ENCODE results near the gene KCNJ9.
A peak's percentile ranks its signal among the peaks of the same experiment; 100 is the strongest.

KCNJ9 gene

GRCh38 chr1:160064746-160065145, 16.6 kb upstream of the KCNJ9 start:
- no peak overlapping the region for H2AFZ ChIP-seq (ENCODE audit: low read length)
- no peaks in the 10 kb centered on the region for H3K79me1 ChIP-seq (ENCODE audit: low read depth, low read length)
- DNase-seq (ENCODE audit: low spot score), result no peak
- no peak overlapping the region for H2BK5ac ChIP-seq (ENCODE audit: low read length)
- H3K9ac ChIP-seq (ENCODE audit: low read depth, low read length, poor library complexity), result no peak overlapping the region
- H2AK5ac ChIP-seq (ENCODE audit: low read depth, low read length), result no peak overlapping the region
- H3K4me2 ChIP-seq (ENCODE audit: insufficient read depth, low read length, poor library complexity, severe bottlenecking), result no peak overlapping the region
- H3K27me3 ChIP-seq (ENCODE audit: control insufficient read depth in 3 of 3, insufficient read depth in 3 of 3, low read depth in 1 of 3, low read length in 3 of 3), result peaks cover 2 to 56% (median 10%) of the 10 kb centered on the region in 3 experiments
- H3K4me3 ChIP-seq (ENCODE audit: low read length in 2 of 2), result no peak overlapping the region
- no peaks in the 10 kb centered on the region for H3K36me3 ChIP-seq (replicated peaks in 1 of 2; ENCODE audit: control insufficient read depth in 2 of 2, insufficient read depth in 2 of 2, low read length in 2 of 2)
- H3K14ac ChIP-seq (ENCODE audit: low read length), result no peak overlapping the region
- no peak overlapping the region for H3K18ac ChIP-seq (ENCODE audit: low read length)
- no peak overlapping the region for H4K8ac ChIP-seq (ENCODE audit: low read depth, low read length)
- H4K91ac ChIP-seq (ENCODE audit: low read depth, low read length, poor library complexity), result no peak overlapping the region
- H3K4ac ChIP-seq (ENCODE audit: low read length), result no peak overlapping the region
- H3K27ac ChIP-seq (replicated peaks; ENCODE audit: low read length), result no peak overlapping the region
- no peak overlapping the region for H2BK12ac ChIP-seq (ENCODE audit: low read length)
- no peak overlapping the region for H3K23ac ChIP-seq (ENCODE audit: low read depth, low read length, poor library complexity)
- H2BK120ac ChIP-seq (ENCODE audit: low read depth, low read length), result no peak overlapping the region
- no peaks in the 10 kb centered on the region for H3K9me3 ChIP-seq (replicated peaks in 1 of 2; ENCODE audit: control insufficient read depth in 2 of 2, insufficient read depth in 1 of 2, low read depth in 1 of 2, low read length in 2 of 2)
- H2BK15ac ChIP-seq (ENCODE audit: low read length), result no peak overlapping the region
- WGBS, 2 donors (ENCODE audit: extremely low coverage in 2 of 2, insufficient read length in 2 of 2, insufficient replicate concordance in 1 of 2), result no CpG with 5 or more reads among the region's 3 CpGs
- H3K4me1 ChIP-seq (ENCODE audit: control insufficient read depth in 2 of 2, insufficient read depth in 1 of 2, low read depth in 1 of 2, low read length in 2 of 2), result peaks cover 30 to 46% of the 10 kb centered on the region in 2 donors

DNA sequence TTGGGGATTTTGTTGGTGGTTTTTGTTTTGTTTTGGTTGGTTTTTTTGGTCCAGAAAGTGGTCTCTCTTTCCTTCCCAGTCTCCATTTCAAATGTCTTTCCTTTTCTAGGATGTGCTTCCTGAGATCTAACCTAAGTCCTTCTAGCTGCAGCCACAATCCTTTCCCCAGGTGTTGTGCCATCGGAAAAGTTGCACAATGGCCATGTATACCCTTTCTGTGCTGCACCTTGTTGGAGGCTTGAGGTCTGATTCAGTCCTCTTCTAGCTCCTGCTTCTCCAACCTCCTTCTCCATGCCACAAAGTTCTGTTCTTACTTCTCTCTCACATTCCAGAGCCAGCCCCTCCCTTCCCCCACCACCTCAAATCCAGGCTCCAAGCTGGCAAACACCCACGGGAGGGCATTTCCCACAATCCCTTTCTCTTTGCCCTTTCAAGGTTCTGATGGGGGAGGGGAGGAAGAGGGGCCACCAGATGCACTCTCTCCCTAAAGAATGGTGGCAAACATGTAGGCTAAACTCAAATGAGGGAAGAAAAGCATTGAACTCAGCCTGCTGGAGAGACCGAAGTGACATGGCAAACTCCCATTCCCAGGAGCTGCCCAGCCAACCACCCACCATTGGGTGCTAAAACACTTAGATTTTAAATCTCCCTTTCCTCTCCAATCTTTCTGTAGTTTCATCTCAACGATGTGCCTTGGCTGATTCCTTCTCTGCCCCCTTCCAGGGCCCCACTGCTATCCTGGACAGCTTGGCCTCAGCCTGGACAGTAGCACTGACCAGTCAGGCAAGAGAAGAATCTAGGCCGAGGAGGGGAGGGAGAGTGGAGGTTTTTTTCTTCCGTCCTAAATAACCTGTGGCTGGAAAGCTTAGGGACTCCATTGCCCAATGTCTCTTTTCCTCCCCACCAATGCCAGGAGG, 14.3 kb upstream of the KCNJ9 start:
- Histone ChIP-seq H3K9ac (ENCODE audit: low read depth, low read length, poor library complexity) (no peak overlapping the region), H3K9me3 (replicated peaks in 1 of 2; ENCODE audit: control insufficient read depth in 2 of 2, insufficient read depth in 1 of 2, low read depth in 1 of 2, low read length in 2 of 2) (no peaks in the 10 kb centered on the region), H2BK15ac (ENCODE audit: low read length) (no peak overlapping the region), H2BK5ac (ENCODE audit: low read length) (no peak overlapping the region), H3K27ac (replicated peaks; ENCODE audit: low read length) (no peak overlapping the region), H2BK12ac (ENCODE audit: low read length) (no peak overlapping the region), H3K36me3 (replicated peaks in 1 of 2; ENCODE audit: control insufficient read depth in 2 of 2, insufficient read depth in 2 of 2, low read length in 2 of 2) (no peaks in the 10 kb centered on the region), H3K23ac (ENCODE audit: low read depth, low read length, poor library complexity) (no peak overlapping the region), H4K91ac (ENCODE audit: low read depth, low read length, poor library complexity) (no peak overlapping the region), H3K4ac (ENCODE audit: low read length) (no peak overlapping the region), H3K4me1 (ENCODE audit: control insufficient read depth in 2 of 2, insufficient read depth in 1 of 2, low read depth in 1 of 2, low read length in 2 of 2) (peaks cover 22 to 34% of the 10 kb centered on the region in 2 donors), H3K27me3 (ENCODE audit: control insufficient read depth in 3 of 3, insufficient read depth in 3 of 3, low read depth in 1 of 3, low read length in 3 of 3) (peaks cover 4 to 63% (median 14%) of the 10 kb centered on the region in 3 experiments), H4K8ac (ENCODE audit: low read depth, low read length) (no peak overlapping the region), H3K4me2 (ENCODE audit: insufficient read depth, low read length, poor library complexity, severe bottlenecking) (no peak overlapping the region), H2AFZ (ENCODE audit: low read length) (peak overlapping the region; percentile 49), H2AK5ac (ENCODE audit: low read depth, low read length) (peak overlapping the region; percentile 15), H3K14ac (ENCODE audit: low read length) (peak overlapping the region; percentile 27), H3K18ac (ENCODE audit: low read length) (no peak overlapping the region), H2BK120ac (ENCODE audit: low read depth, low read length) (no peak overlapping the region), H3K4me3 (ENCODE audit: low read length in 2 of 2) (no peak overlapping the region), H3K79me1 (ENCODE audit: low read depth, low read length) (no peaks in the 10 kb centered on the region)
- DNase-seq (ENCODE audit: low spot score), result no peak
- WGBS, 2 donors (ENCODE audit: extremely low coverage in 2 of 2, insufficient read length in 2 of 2, insufficient replicate concordance in 1 of 2), result no CpG with 5 or more reads among the region's 6 CpGs

DNA sequence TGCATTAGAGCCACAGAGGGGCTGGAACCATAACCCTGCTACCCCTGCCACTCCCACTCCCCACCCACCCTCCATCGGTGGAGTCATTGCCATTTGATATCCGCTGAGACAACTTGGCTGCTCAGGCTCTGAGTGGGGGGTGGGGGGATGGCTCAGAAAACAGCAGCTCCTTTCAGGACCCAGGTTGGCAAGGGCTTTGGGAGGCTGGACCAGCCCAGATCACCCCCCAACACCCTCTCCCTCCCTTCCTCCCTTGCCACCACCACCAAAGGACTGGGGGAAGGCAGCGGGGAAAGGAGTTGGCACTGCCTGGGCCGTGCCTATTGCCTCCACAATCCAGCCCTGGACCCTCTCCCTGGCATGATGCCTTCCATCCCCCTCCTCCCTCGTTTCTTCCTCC, 13.1 kb upstream of the KCNJ9 start:
- H3K4me1 ChIP-seq (ENCODE audit: control insufficient read depth in 2 of 2, insufficient read depth in 1 of 2, low read depth in 1 of 2, low read length in 2 of 2), result peaks cover 13 to 26% of the 10 kb centered on the region in 2 donors
- no peak overlapping the region for H3K23ac ChIP-seq (ENCODE audit: low read depth, low read length, poor library complexity)
- no CpG with 5 or more reads among the region's 5 CpGs for WGBS, 2 donors (ENCODE audit: extremely low coverage in 2 of 2, insufficient read length in 2 of 2, insufficient replicate concordance in 1 of 2)
- H2BK5ac ChIP-seq (ENCODE audit: low read length), result no peak overlapping the region
- H2AK5ac ChIP-seq (ENCODE audit: low read depth, low read length), result peak overlapping the region; percentile 12
- DNase-seq (ENCODE audit: low spot score), result no peak
- peaks cover 4 to 72% (median 14%) of the 10 kb centered on the region in 3 experiments for H3K27me3 ChIP-seq (ENCODE audit: control insufficient read depth in 3 of 3, insufficient read depth in 3 of 3, low read depth in 1 of 3, low read length in 3 of 3)
- no peak overlapping the region for H3K4me2 ChIP-seq (ENCODE audit: insufficient read depth, low read length, poor library complexity, severe bottlenecking)
- no peak overlapping the region for H3K18ac ChIP-seq (ENCODE audit: low read length)
- no peak overlapping the region for H4K91ac ChIP-seq (ENCODE audit: low read depth, low read length, poor library complexity)
- H4K8ac ChIP-seq (ENCODE audit: low read depth, low read length), result no peak overlapping the region
- no peak overlapping the region for H2AFZ ChIP-seq (ENCODE audit: low read length)
- no peak overlapping the region for H2BK120ac ChIP-seq (ENCODE audit: low read depth, low read length)
- no peak overlapping the region for H3K4ac ChIP-seq (ENCODE audit: low read length)
- no peak overlapping the region for H3K4me3 ChIP-seq (ENCODE audit: low read length in 2 of 2)
- H3K27ac ChIP-seq (replicated peaks; ENCODE audit: low read length), result no peak overlapping the region
- no peaks in the 10 kb centered on the region for H3K79me1 ChIP-seq (ENCODE audit: low read depth, low read length)
- H2BK12ac ChIP-seq (ENCODE audit: low read length), result no peak overlapping the region
- H3K14ac ChIP-seq (ENCODE audit: low read length), result no peak overlapping the region
- H3K36me3 ChIP-seq (replicated peaks in 1 of 2; ENCODE audit: control insufficient read depth in 2 of 2, insufficient read depth in 2 of 2, low read length in 2 of 2), result no peaks in the 10 kb centered on the region
- H3K9me3 ChIP-seq (replicated peaks in 1 of 2; ENCODE audit: control insufficient read depth in 2 of 2, insufficient read depth in 1 of 2, low read depth in 1 of 2, low read length in 2 of 2), result peaks cover 0 to 2% of the 10 kb centered on the region in 2 donors
- H3K9ac ChIP-seq (ENCODE audit: low read depth, low read length, poor library complexity), result no peak overlapping the region
- no peak overlapping the region for H2BK15ac ChIP-seq (ENCODE audit: low read length)

DNA sequence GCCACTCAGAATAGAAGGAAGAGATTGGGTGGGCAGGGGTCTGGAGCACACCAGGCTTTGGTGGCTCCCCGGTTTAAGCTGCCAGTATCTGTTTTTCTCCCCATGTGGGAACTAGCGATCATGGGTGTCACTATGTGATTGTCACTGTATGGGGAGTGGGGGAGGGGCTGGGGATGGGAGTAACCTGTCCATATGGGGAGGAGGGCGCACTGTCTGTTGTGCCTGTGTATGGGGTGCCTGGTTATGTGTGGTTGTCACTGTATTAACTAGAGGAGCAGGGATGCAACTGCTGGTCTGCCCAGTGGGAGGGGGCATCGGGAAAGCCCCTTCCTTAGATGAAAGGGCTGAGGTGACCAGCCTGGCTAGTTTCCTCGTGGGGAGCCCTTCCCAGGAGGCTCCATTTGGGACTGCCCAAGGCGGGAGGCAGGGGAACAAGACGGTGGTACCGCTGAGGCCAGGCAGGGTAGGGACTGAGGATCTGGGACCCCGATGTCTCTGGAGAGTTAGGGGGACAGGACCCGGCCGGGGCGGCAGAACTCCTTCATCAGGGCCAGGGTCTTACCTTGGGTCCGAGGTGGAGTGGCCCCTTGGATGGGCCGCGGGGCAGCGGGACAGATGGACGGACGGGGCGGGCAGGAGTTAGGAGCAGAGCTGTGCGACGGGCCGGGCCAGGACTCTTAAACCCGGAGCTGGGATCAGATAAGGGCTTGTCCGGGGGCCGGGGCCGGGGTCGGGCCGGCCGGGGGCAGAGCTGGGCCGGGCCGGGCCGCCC, 11.7 kb upstream of the KCNJ9 start, which contains the start of gene KCNJ10:
Gene KCNJ10 (minus strand): TSS at position 701 of the 772 bp plus-strand sequence. CDS start 27,628 bp downstream, outside the sequence.
- Histone ChIP-seq H4K91ac (ENCODE audit: low read depth, low read length, poor library complexity) (no peak within 1 kb of the TSS), H3K27me3 (ENCODE audit: control insufficient read depth in 3 of 3, insufficient read depth in 3 of 3, low read depth in 1 of 3, low read length in 3 of 3) (peaks cover 4 to 82% (median 14%) of the 10 kb centered on the region in 3 experiments), H3K4me3 (ENCODE audit: low read length in 2 of 2) (peak within 1 kb of the TSS; percentile 63 to 81), H3K9ac (ENCODE audit: low read depth, low read length, poor library complexity) (peak within 1 kb of the TSS; percentile 18), H3K18ac (ENCODE audit: low read length) (peak within 1 kb of the TSS; percentile 62), H3K23ac (ENCODE audit: low read depth, low read length, poor library complexity) (peak within 1 kb of the TSS; percentile 81), H3K36me3 (replicated peaks in 1 of 2; ENCODE audit: control insufficient read depth in 2 of 2, insufficient read depth in 2 of 2, low read length in 2 of 2) (no peaks in the 10 kb centered on the region), H3K14ac (ENCODE audit: low read length) (no peak within 1 kb of the TSS), H2BK12ac (ENCODE audit: low read length) (no peak within 1 kb of the TSS), H2AK5ac (ENCODE audit: low read depth, low read length) (peak within 1 kb of the TSS; percentile 65), H3K27ac (replicated peaks; ENCODE audit: low read length) (no peak within 1 kb of the TSS), H3K79me1 (ENCODE audit: low read depth, low read length) (no peaks in the 10 kb centered on the region), H3K9me3 (replicated peaks in 1 of 2; ENCODE audit: control insufficient read depth in 2 of 2, insufficient read depth in 1 of 2, low read depth in 1 of 2, low read length in 2 of 2) (peaks cover 0 to 2% of the 10 kb centered on the region in 2 donors), H2BK120ac (ENCODE audit: low read depth, low read length) (no peak within 1 kb of the TSS), H2BK15ac (ENCODE audit: low read length) (no peak within 1 kb of the TSS), H3K4ac (ENCODE audit: low read length) (no peak within 1 kb of the TSS), H2BK5ac (ENCODE audit: low read length) (no peak within 1 kb of the TSS), H4K8ac (ENCODE audit: low read depth, low read length) (no peak within 1 kb of the TSS), H3K4me2 (ENCODE audit: insufficient read depth, low read length, poor library complexity, severe bottlenecking) (peak within 1 kb of the TSS; percentile 86), H3K4me1 (ENCODE audit: control insufficient read depth in 2 of 2, insufficient read depth in 1 of 2, low read depth in 1 of 2, low read length in 2 of 2) (peaks cover 11 to 18% of the 10 kb centered on the region in 2 donors), H2AFZ (ENCODE audit: low read length) (peak within 1 kb of the TSS; percentile 97)
- DNase-seq (ENCODE audit: low spot score), result no peak
- WGBS, 2 donors (ENCODE audit: extremely low coverage in 2 of 2, insufficient read length in 2 of 2, insufficient replicate concordance in 1 of 2), result no CpG with 5 or more reads among the region's 32 CpGs

Data from neuronal stem cell (in vitro differentiated cells).